H1 (cell line): ENCODE results near the gene TEAD1. TPM values are rescaled to one million over a fixed set of nuclear protein-coding genes. Genes with fewer than 3 reads are reported as not detected.

Source experiments
- CTCF ChIA-PET: fragments of 300-600 bp; sonication (Branson Sonifier 250); formaldehyde crosslinking; loops from one replicate; lab custom pipeline; 2021; ENCODE audit not compliant: partially characterized antibody; lab: Charles Lee
- POLR2A ChIA-PET: fragments of 300-600 bp; sonication (Branson Sonifier 250); formaldehyde crosslinking; loops from one replicate; lab custom pipeline; 2021; ENCODE audit warnings: inconsistent platforms; ENCODE audit not compliant: partially characterized antibody; lab: Charles Lee
- DNase-seq, 2 experiments: peaks; one replicate each; pipeline versions ENCODE4 v3.0.0 to v3.0.0-alpha.2; 2010 to 2022; ENCODE audit warnings: low spot score in 2 of 2, low read depth in 1 of 2, mixed read lengths in 1 of 2
- FAIRE-seq: peaks from 2 replicates; lab custom pipeline; 2011; peaks lifted over from hg19 to GRCh38; lab: Jason Lieb, UNC
- H2AFZ ChIP-seq: 2 replicates; pipeline ENCODE4 v1.8.1; 2012; ENCODE audit warnings: low read length, inconsistent platforms
- H2AK5ac ChIP-seq: 2 replicates; pipeline ENCODE4 v1.6.1; 2013; ENCODE audit warnings: low read depth, low read length
- H2BK120ac ChIP-seq: replicated peaks from 2 replicates; pipeline ENCODE3; 2013; ENCODE audit warnings: low read depth, low read length, inconsistent platforms
- H2BK12ac ChIP-seq: 2 replicates; pipeline ENCODE4 v1.6.1; 2013; ENCODE audit warnings: low read depth, low read length
- H2BK15ac ChIP-seq: 2 replicates; pipeline ENCODE4 v1.6.1; 2013; ENCODE audit warnings: low read length
- H2BK20ac ChIP-seq: 2 replicates; pipeline ENCODE4 v1.6.1; 2013; ENCODE audit warnings: low read length
- H2BK5ac ChIP-seq: 2 replicates; pipeline ENCODE4 v1.6.1; 2013; ENCODE audit warnings: low read depth, low read length
- H3K14ac ChIP-seq: 2 replicates; pipeline ENCODE4 v1.6.1; 2013; ENCODE audit warnings: inconsistent platforms; ENCODE audit not compliant: insufficient read length
- H3K18ac ChIP-seq: 2 replicates; pipeline ENCODE4 v1.6.1; 2013; ENCODE audit warnings: low read length; ENCODE audit errors: extremely low read depth
- H3K23ac ChIP-seq: 2 replicates; pipeline ENCODE4 v1.6.1; 2013; ENCODE audit warnings: inconsistent platforms; ENCODE audit not compliant: insufficient read length
- H3K23me2 ChIP-seq: 2 replicates; pipeline ENCODE4 v1.6.1; 2013; ENCODE audit warnings: low read depth, low read length
- H3K27ac ChIP-seq: 2 replicates; pipeline ENCODE4 v1.6.1; 2011; ENCODE audit warnings: low read depth, low read length, inconsistent platforms
- H3K27me3 ChIP-seq, 4 experiments: replicated peaks in 1 of 4; 1 replicate in 1 of 4; 2 replicates in 3 of 4; pipeline versions ENCODE4 v1.6.1 to v1.8.1; 2011 to 2013; ENCODE audit warnings: low read length in 3 of 4, mild to moderate bottlenecking in 3 of 4, inconsistent platforms in 2 of 4, mixed read lengths in 2 of 4, moderate library complexity in 1 of 4; ENCODE audit not compliant: control insufficient read depth in 3 of 4, insufficient read depth in 3 of 4; ENCODE audit errors: extremely low read depth in 1 of 4
- H3K36me3 ChIP-seq, 4 experiments: 2 replicates each; pipeline versions ENCODE4 v1.6.1 to v1.8.1; 2011 to 2013; ENCODE audit warnings: mild to moderate bottlenecking in 4 of 4, low read length in 3 of 4, moderate library complexity in 2 of 4, control low read depth in 1 of 4, inconsistent platforms in 1 of 4; ENCODE audit not compliant: insufficient read depth in 4 of 4, control insufficient read depth in 2 of 4
- H3K4ac ChIP-seq: replicated peaks from 2 replicates; pipeline ENCODE3; 2013; ENCODE audit warnings: low read length, low read depth, mixed read lengths, inconsistent platforms; ENCODE audit not compliant: insufficient read length
- H3K4me1 ChIP-seq, 4 experiments: replicated peaks in 1 of 4; 1 replicate in 1 of 4; 2 replicates in 3 of 4; pipeline versions ENCODE4 v1.6.1 to v1.8.1; 2011 to 2013; ENCODE audit warnings: low read length in 3 of 4, inconsistent platforms in 2 of 4, mixed read lengths in 1 of 4; ENCODE audit not compliant: insufficient read depth in 4 of 4, control insufficient read depth in 3 of 4
- H3K4me2 ChIP-seq, 2 experiments: 2 replicates each; pipeline versions ENCODE4 v1.6.1 to v1.8.1; 2011 to 2013; ENCODE audit warnings: low read depth in 2 of 2, low read length in 2 of 2, control low read depth in 1 of 2, inconsistent platforms in 1 of 2, mild to moderate bottlenecking in 1 of 2; ENCODE audit not compliant: insufficient read depth in 1 of 2
- H3K4me3 ChIP-seq, 4 experiments: fragments of 200-600, 300-600 bp in 1 of 4; sonication (generic), shearing (Covaris generic), sonication (Bioruptor Twin) in 1 of 4; 2 replicates each; pipeline versions ENCODE4 v1.5.1 to v1.8.1; 2011 to 2016; ENCODE audit warnings: low read length in 4 of 4, low read depth in 3 of 4, control low read depth in 2 of 4, inconsistent platforms in 2 of 4, mild to moderate bottlenecking in 2 of 4, mixed read lengths in 1 of 4, moderate library complexity in 1 of 4; ENCODE audit not compliant: insufficient read depth in 2 of 4; ENCODE audit errors: extremely low read depth in 1 of 4
- H3K56ac ChIP-seq: replicated peaks from 2 replicates; pipeline ENCODE3; 2013; ENCODE audit warnings: low read depth, mild to moderate bottlenecking, mixed read lengths, low read length, inconsistent platforms; ENCODE audit not compliant: insufficient read length
- H3K79me1 ChIP-seq: 2 replicates; pipeline ENCODE4 v1.6.1; 2013; ENCODE audit warnings: low read depth, low read length, control low read depth
- H3K79me2 ChIP-seq, 2 experiments: 2 replicates each; pipeline versions ENCODE4 v1.6.1 to v1.8.1; 2012 to 2013; ENCODE audit warnings: low read length in 2 of 2, mild to moderate bottlenecking in 2 of 2, inconsistent platforms in 1 of 2; ENCODE audit not compliant: insufficient read depth in 2 of 2, control insufficient read depth in 1 of 2
- H3K9ac ChIP-seq, 4 experiments: replicated peaks in 1 of 4; 1 replicate in 1 of 4; 2 replicates in 3 of 4; pipeline versions ENCODE4 v1.6.1 to v1.8.1; 2011 to 2013; ENCODE audit warnings: low read depth in 3 of 4, low read length in 3 of 4, control low read depth in 2 of 4, mild to moderate bottlenecking in 2 of 4, moderate library complexity in 2 of 4, inconsistent platforms in 1 of 4; ENCODE audit errors: extremely low read depth in 1 of 4
- H3K9me3 ChIP-seq, 2 experiments: 2 replicates each; pipeline versions ENCODE4 v1.6.1 to v1.8.1; 2012 to 2013; ENCODE audit warnings: mild to moderate bottlenecking in 2 of 2, moderate library complexity in 2 of 2, control low read depth in 1 of 2, inconsistent platforms in 1 of 2, low read depth in 1 of 2, low read length in 1 of 2, mixed read lengths in 1 of 2; ENCODE audit not compliant: insufficient read depth in 2 of 2
- H4K20me1 ChIP-seq, 2 experiments: replicated peaks in 1 of 2; 2 replicates each; pipeline versions ENCODE3 to v1.8.1; 2011 to 2013; ENCODE audit warnings: inconsistent platforms in 2 of 2, low read length in 2 of 2, mild to moderate bottlenecking in 1 of 2; ENCODE audit not compliant: insufficient read depth in 2 of 2, control insufficient read depth in 1 of 2
- H4K5ac ChIP-seq: 2 replicates; pipeline ENCODE4 v1.6.1; 2013; ENCODE audit warnings: low read length, low read depth, mixed read lengths, inconsistent platforms; ENCODE audit not compliant: insufficient read length
- H4K8ac ChIP-seq: 2 replicates; pipeline ENCODE4 v1.8.0; 2013; ENCODE audit warnings: mild to moderate bottlenecking, moderate library complexity, low read length, inconsistent platforms; ENCODE audit not compliant: insufficient read depth; ENCODE audit errors: extremely low read depth
- H4K91ac ChIP-seq: replicated peaks from 2 replicates; pipeline ENCODE3; 2013; ENCODE audit warnings: low read length, mixed read lengths, inconsistent platforms; ENCODE audit not compliant: insufficient read length
- BCL11A ChIP-seq, 2 experiments: IDR thresholded peaks; one replicate each; pipeline ENCODE4 v1.6.1; 2011; ENCODE audit warnings: low read depth in 2 of 2, low read length in 2 of 2, mild to moderate bottlenecking in 2 of 2
- CEBPB ChIP-seq: IDR thresholded peaks from 2 replicates; pipeline ENCODE4 v1.6.1; 2012; ENCODE audit warnings: low read depth, low read length
- CHD2 ChIP-seq: IDR thresholded peaks from 2 replicates; pipeline ENCODE4 v1.6.1; 2012; ENCODE audit warnings: low read length, improper control_type of control experiment
- HDAC2 ChIP-seq, 2 experiments: fragments of 300-600 bp in 1 of 2; sonication (generic) in 1 of 2; IDR thresholded peaks; 2 replicates each; pipeline ENCODE4 v1.6.1; 2011 to 2012; ENCODE audit warnings: low read depth in 2 of 2, low read length in 2 of 2, mild to moderate bottlenecking in 2 of 2, moderate library complexity in 2 of 2, borderline replicate concordance in 1 of 2, inconsistent platforms in 1 of 2
- WGBS, 2 experiments: shearing (Covaris generic) in 1 of 2; methylation state at CpG; one replicate each; pipeline versions ENCODE4 v1.1.6 to v1.1.7; 2013 to 2015; ENCODE audit warnings: low lambda C conversion rate in 2 of 2, mixed read lengths in 2 of 2, inconsistent platforms in 1 of 2, low coverage in 1 of 2, missing lambda C conversion rate in 1 of 2; ENCODE audit not compliant: insufficient replicate concordance in 2 of 2, insufficient coverage in 1 of 2, insufficient read length in 1 of 2; ENCODE audit errors: extremely low coverage in 1 of 2, missing lambda C conversion rate in 1 of 2; 5-methylcytosine and 5-hydroxymethylcytosine counted together
- polyA plus RNA-seq, 7 experiments: library from polyadenylated mRNA; depleted of rRNA in 3 of 7; stranded (reverse) in 5 of 7; unstranded in 2 of 7; fragments of >200 nt in 5 of 7; fragments of 200-250 nt in 2 of 7; gene quantifications; 1 replicate in 5 of 7; 2 replicates in 1 of 7; 4 replicates in 1 of 7; pipeline versions ENCODE4 v1.2.1 to v1.2.3, GENCODE V29; 2011 to 2013; ENCODE audit warnings: missing spikeins in 2 of 7, mixed read lengths in 2 of 7
- total RNA-seq: library from RNA; stranded (reverse); fragmentation: NEBNext Ultra II Directional; extraction: Animal tissue kit (Norgen Biotek cat#: 25700); gene quantifications from 2 replicates; pipeline ENCODE4 v1.2.1, GENCODE V29; 2021

TEAD1 gene
- total and polyA plus RNA-seq, 2 of the 8 experiments (the other 6 are each of a cell fraction or from before 2014, with no cell fraction given), result 15.6 to 67.4 TPM

DNA sequence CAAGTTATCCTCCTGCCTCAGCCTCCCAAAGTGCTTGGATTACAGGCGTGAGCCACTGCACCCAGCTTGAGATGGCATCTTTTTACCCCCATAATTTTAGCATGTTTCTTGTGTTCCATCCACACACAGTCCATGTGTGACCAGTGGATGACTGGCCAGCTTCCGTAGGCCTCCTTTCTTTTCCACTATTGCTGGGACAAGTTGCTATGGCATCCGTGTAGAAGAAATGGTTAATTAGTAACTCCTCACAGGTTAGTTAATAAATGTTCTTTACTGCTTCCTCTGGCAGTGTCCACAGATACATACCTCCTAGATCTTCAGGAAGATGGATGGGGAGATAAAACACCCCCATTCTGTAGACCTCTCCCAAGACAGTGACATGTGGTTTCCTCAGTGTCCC lies 180.6 kb downstream of the TEAD1 start:
- no peak overlapping the region for H3K27ac ChIP-seq
- H2BK5ac ChIP-seq, result no peak overlapping the region
- H2AK5ac ChIP-seq, result no peak overlapping the region
- no peak overlapping the region for H3K18ac ChIP-seq
- no peaks in the 10 kb centered on the region for H4K20me1 ChIP-seq
- H3K23ac ChIP-seq, result no peak overlapping the region
- H2BK20ac ChIP-seq, result no peak overlapping the region
- H3K4me2 ChIP-seq, result no peak overlapping the region
- peaks cover 5% of the 10 kb centered on the region; the same call in 1 of the 2 replicates for H3K79me1 ChIP-seq
- no peak overlapping the region for H4K91ac ChIP-seq
- no peak overlapping the region for H4K5ac ChIP-seq
- no peak overlapping the region for H3K14ac ChIP-seq
- ChIA-PET CTCF (interaction anchor here (0.7 kb wide), 1 partner anchor 152 kb away, joined by 3 read pairs; no protein-coding TSS in a partner anchor), POLR2A (interaction anchor here (3.9 kb wide), 1 partner anchor 9 kb away, joined by 13 read pairs; no protein-coding TSS in a partner anchor)
- no peak for FAIRE-seq
- H3K9ac ChIP-seq, result no peak overlapping the region
- H2BK120ac ChIP-seq, result no peak overlapping the region
- H3K56ac ChIP-seq, result no peak overlapping the region
- H2BK12ac ChIP-seq, result no peak overlapping the region
- H3K4me1 ChIP-seq, result peaks cover 0 to 7% (median 3%) of the 10 kb centered on the region in 4 experiments; a peak in 1 of 7 replicates
- H2AFZ ChIP-seq, result no peak overlapping the region
- no peak overlapping the region for H2BK15ac ChIP-seq
- no peak for DNase-seq
- no peaks in the 10 kb centered on the region for H3K36me3 ChIP-seq
- WGBS, 2 experiments, result 81% methylated on average over 3 of the region's 3 CpGs; no CpG with 5 or more reads in 1 of the 2 experiments
- no peaks in the 10 kb centered on the region; the same call in 1 of the 2 replicates for H3K23me2 ChIP-seq
- H3K4me3 ChIP-seq, result no peak overlapping the region
- no peaks in the 10 kb centered on the region for H3K27me3 ChIP-seq
- H3K4ac ChIP-seq, result no peak overlapping the region
- peaks cover 0 to 63% of the 10 kb centered on the region in 2 experiments; a peak in 2 of 4 replicates for H3K79me2 ChIP-seq
- no peak for TF ChIP-seq HDAC2 (IDR thresholded peaks at IDR 0.05; ENCODE audit: borderline replicate concordance in 1 of 2, low read depth in 2 of 2, low read length in 2 of 2)
- TF ChIP-seq CEBPB, result no peak
- TF ChIP-seq CHD2, result no peak
- TF ChIP-seq BCL11A (IDR thresholded peaks at IDR 0.05; ENCODE audit: low read depth in 2 of 2, low read length in 2 of 2), result no peak
- H4K8ac ChIP-seq, result no peak overlapping the region
- H3K9me3 ChIP-seq, result no peaks in the 10 kb centered on the region
